ENCODE results near the gene DSC1. TPM values are rescaled to one million over a fixed set of nuclear protein-coding genes. Genes with fewer than 3 reads are reported as not detected.

DSC1 gene
- total and polyA plus RNA-seq, 2 of the 8 experiments (the other 6 are each of a cell fraction or from before 2014, with no cell fraction given) = 0.02 TPM; not detected in 1

DNA sequence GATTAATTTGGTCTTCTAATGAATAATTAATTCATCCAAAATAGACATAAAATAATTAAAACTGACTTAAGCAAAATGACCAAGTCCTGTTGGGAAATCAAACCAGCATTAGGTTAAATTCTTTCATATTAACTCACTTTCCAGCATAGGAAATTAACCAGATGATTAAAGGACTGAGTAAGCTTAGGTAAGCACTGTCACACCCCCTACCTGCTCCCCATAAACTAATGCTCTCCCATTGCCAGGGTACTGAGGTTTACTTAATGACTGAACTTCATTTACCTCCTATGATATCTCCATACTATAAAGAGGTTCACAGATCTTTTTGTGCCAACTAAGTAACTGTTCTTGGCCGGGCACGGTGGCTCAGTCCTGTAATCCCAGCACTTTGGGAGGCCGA is 74.1 kb downstream of the DSC1 start:
- Histone ChIP-seq H3K18ac (ENCODE audit: extremely low read depth, low read length) (no peak overlapping the region), H2BK5ac (ENCODE audit: low read depth, low read length) (no peak overlapping the region), H3K4me2 (ENCODE audit: insufficient read depth in 1 of 2, low read depth in 2 of 2, low read length in 2 of 2) (no peak overlapping the region), H3K4me1 (replicated peaks in 1 of 4; ENCODE audit: control insufficient read depth in 3 of 4, insufficient read depth in 4 of 4, low read length in 3 of 4) (no peaks in the 10 kb centered on the region), H4K5ac (ENCODE audit: insufficient read length, low read depth, low read length) (no peak overlapping the region), H3K79me2 (ENCODE audit: control insufficient read depth in 1 of 2, insufficient read depth in 2 of 2, low read length in 2 of 2) (peaks cover 0 to 4% of the 10 kb centered on the region in 2 experiments; a peak in 1 of 4 replicates), H3K23ac (ENCODE audit: insufficient read length) (no peak overlapping the region), H3K36me3 (ENCODE audit: control insufficient read depth in 2 of 4, insufficient read depth in 4 of 4, low read length in 3 of 4) (peaks cover 5 to 67% (median 33%) of the 10 kb centered on the region in 4 experiments), H2AFZ (ENCODE audit: low read length) (no peak overlapping the region), H3K79me1 (ENCODE audit: low read depth, low read length) (no peaks in the 10 kb centered on the region), H3K27me3 (replicated peaks in 1 of 4; ENCODE audit: control insufficient read depth in 3 of 4, extremely low read depth in 1 of 4, insufficient read depth in 3 of 4, low read length in 3 of 4) (no peaks in the 10 kb centered on the region), H3K14ac (ENCODE audit: insufficient read length) (no peak overlapping the region), H2BK20ac (ENCODE audit: low read length) (no peak overlapping the region), H2BK120ac (replicated peaks; ENCODE audit: low read depth, low read length) (no peak overlapping the region), H2AK5ac (ENCODE audit: low read depth, low read length) (no peak overlapping the region), H4K91ac (replicated peaks; ENCODE audit: insufficient read length, low read length) (no peak overlapping the region), H2BK15ac (ENCODE audit: low read length) (no peak overlapping the region), H3K4ac (replicated peaks; ENCODE audit: insufficient read length, low read depth, low read length) (no peak overlapping the region), H3K27ac (ENCODE audit: low read depth, low read length) (no peak overlapping the region), H2BK12ac (ENCODE audit: low read depth, low read length) (no peak overlapping the region), H4K20me1 (replicated peaks in 1 of 2; ENCODE audit: control insufficient read depth in 1 of 2, insufficient read depth in 2 of 2, low read length in 2 of 2) (peaks cover 0 to 1% of the 10 kb centered on the region in 2 experiments), H3K9ac (replicated peaks in 1 of 4; ENCODE audit: extremely low read depth in 1 of 4, low read depth in 3 of 4, low read length in 3 of 4) (no peak overlapping the region), H3K23me2 (ENCODE audit: low read depth, low read length) (no peaks in the 10 kb centered on the region), H4K8ac (ENCODE audit: extremely low read depth, insufficient read depth, low read length) (no peak overlapping the region), H3K56ac (replicated peaks; ENCODE audit: insufficient read length, low read depth, low read length) (no peak overlapping the region), H3K9me3 (ENCODE audit: insufficient read depth in 2 of 2, low read depth in 1 of 2, low read length in 1 of 2) (no peaks in the 10 kb centered on the region), H3K4me3 (ENCODE audit: extremely low read depth in 1 of 4, insufficient read depth in 2 of 4, low read depth in 3 of 4, low read length in 4 of 4) (no peak overlapping the region)
- WGBS, 2 experiments (ENCODE audit: extremely low coverage in 1 of 2, insufficient coverage in 1 of 2, insufficient read length in 1 of 2, insufficient replicate concordance in 2 of 2, low coverage in 1 of 2, low lambda C conversion rate in 2 of 2, missing lambda C conversion rate in 1 of 2) = 93% methylated on average over 3 of the region's 3 CpGs; no CpG with 5 or more reads in 1 of the 2 experiments
- CTCF ChIA-PET (ENCODE audit: partially characterized antibody) = no interaction called here
- POLR2A ChIA-PET (ENCODE audit: partially characterized antibody) = no interaction called here
- FAIRE-seq (no peak), DNase-seq (ENCODE audit: low read depth in 1 of 2, low spot score in 2 of 2) (no peak)
- TF ChIP-seq EZH2 (IDR thresholded peaks at IDR 0.05; ENCODE audit: low read depth, low read length, severe bottlenecking) = no peak
- no peak for TF ChIP-seq CHD1 (IDR thresholded peaks at IDR 0.05; ENCODE audit: low read depth, low read length)
- TF ChIP-seq SP1 (IDR thresholded peaks at IDR 0.05; ENCODE audit: low read depth, low read length) = no peak
- TF ChIP-seq TEAD4 (IDR thresholded peaks at IDR 0.05; ENCODE audit: low read depth, low read length) = no peak
- TF ChIP-seq, protein P1, sequence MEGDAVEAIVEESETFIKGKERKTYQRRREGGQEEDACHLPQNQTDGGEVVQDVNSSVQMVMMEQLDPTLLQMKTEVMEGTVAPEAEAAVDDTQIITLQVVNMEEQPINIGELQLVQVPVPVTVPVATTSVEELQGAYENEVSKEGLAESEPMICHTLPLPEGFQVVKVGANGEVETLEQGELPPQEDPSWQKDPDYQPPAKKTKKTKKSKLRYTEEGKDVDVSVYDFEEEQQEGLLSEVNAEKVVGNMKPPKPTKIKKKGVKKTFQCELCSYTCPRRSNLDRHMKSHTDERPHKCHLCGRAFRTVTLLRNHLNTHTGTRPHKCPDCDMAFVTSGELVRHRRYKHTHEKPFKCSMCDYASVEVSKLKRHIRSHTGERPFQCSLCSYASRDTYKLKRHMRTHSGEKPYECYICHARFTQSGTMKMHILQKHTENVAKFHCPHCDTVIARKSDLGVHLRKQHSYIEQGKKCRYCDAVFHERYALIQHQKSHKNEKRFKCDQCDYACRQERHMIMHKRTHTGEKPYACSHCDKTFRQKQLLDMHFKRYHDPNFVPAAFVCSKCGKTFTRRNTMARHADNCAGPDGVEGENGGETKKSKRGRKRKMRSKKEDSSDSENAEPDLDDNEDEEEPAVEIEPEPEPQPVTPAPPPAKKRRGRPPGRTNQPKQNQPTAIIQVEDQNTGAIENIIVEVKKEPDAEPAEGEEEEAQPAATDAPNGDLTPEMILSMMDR (IDR thresholded peaks at IDR 0.05; ENCODE audit: control extremely low read depth in 1 of 3, insufficient read depth in 1 of 3, low read depth in 1 of 3, low read length in 3 of 3) = no peak
- TF ChIP-seq CBX5 (IDR thresholded peaks at IDR 0.05; ENCODE audit: low read depth, low read length) = no peak
- TF ChIP-seq FOSL1 (IDR thresholded peaks at IDR 0.05; ENCODE audit: insufficient read depth, low read depth, low read length) = no peak
- no peak for TF ChIP-seq KDM5A (IDR thresholded peaks at IDR 0.05; ENCODE audit: low read length)
- TF ChIP-seq NANOG (IDR thresholded peaks at IDR 0.05; ENCODE audit: insufficient read depth, low read depth, low read length, poor library complexity, severe bottlenecking) = no peak
- no peak for TF ChIP-seq CTBP2 (IDR thresholded peaks at IDR 0.05; ENCODE audit: borderline replicate concordance, insufficient read depth, insufficient read length, low read length)
- TF ChIP-seq KDM4A (IDR thresholded peaks at IDR 0.05; ENCODE audit: low read depth, low read length, severe bottlenecking) = no peak
